Stimulated activated CD4-positive, alpha-beta T cell treated with anti-CD3 and anti-CD28 coated beads, TNF-alpha, amount 100 ng/mL, for 4 hours (primary cell): ENCODE results near the gene TRIB2.
"Not testable (repeated sequence)": the region's sequence is repeated elsewhere in the genome, so short reads cannot be mapped to it uniquely, and the experiment has no call there.

Source experiments
- DNase-seq, 3 experiments: peaks; one replicate each; pipeline ENCODE4 v3.0.0-alpha.2; 2020; ENCODE audit warnings: low read depth in 3 of 3

TRIB2 gene

DNA sequence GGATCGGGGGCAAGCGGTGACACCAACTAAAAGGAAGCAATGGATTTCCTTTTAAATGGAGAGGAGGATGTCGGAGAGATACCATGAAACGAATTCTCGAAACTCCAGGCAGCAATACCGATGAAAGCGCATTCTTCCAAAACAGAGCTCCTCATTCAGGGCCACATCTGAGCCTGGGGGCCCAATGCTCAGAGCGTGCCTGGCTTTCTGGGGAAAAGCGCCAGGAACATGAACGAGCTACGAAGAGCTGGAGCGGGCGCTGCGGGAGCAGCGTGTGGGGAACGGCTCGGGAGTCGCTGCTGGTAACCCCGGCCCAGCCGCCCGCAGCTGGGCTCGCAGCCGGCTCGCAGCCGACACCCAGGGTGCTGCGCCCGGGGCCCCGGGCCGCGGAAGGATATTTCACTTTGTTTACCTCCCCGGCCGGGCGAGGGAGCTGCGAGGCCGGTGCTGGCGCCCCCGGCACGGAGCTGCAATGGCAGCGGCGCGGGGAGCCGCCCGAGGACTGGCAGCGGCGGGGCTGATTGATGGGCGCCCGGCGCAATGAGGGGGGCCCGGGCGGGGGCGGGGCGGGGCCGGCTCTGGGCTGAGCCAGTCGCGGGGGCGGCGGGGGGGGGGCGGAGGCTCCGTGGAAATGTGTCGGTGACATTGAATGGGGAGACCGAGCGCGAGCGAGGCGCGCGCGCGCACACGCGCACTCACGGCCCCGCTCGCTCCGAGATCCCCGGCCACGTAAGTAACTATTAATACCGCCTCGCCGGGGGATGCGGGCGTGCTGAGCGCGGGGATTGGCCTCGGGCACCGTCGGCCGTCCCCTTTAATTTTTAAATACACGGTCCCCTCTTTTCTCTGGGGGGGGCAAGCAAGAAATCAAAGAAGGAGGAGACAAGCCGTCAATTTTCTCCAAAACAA, at the start of gene TRIB2:
TSS of gene TRIB2 (plus strand) at position 655 of the 909 bp plus-strand sequence. CDS start 1,372 bp downstream, outside the sequence.
- peak; percentile 76 to 89 (median 86) for DNase-seq

DNA sequence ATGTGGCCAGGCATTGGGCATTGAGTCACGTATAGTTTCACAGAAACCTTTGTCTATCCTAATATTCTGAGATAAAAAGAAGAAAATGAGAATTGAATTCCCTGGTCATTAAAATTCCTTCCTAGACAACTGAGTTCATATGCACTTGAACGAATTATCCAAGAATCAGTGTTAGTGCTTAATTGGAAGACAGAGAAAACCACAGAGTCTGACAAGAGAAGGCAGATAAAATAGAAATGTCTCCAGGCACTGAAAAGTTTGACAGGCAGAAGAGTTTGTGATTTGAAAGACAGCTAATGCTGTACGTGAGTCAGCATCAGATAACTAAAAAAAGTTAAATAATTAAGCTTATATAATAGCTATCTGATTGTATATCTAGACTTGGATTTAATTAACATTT, 47.7 kb upstream of the TRIB2 start:
- no peak for DNase-seq

DNA sequence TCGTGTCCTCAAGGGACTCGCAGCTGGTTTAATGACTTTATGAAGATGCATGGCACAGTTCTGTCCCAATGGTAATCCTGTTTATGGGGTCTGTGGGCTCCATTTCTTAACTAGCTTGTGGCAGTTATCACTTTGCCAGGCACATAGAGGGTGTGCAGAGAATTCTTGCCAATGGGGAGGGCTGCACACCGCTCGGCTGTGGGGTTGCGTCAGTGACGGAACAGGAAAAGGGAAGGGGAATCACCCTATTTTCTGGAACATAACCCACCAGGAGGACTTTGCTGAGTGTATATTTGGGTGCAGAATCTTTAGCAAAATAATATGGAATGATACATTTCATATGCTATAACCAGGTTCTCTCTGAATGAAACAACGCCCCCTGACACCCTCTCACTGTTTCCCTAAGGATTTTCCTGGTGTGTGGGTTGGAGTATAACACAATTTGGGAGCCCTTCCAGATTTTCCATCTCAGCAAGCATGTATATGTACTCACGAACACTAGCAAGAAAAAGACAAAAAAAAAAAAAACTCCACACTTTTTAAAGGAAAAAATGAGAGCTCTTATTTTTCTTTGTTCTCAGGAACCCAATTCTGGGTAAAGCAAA, 43.9 kb upstream of the TRIB2 start:
- DNase-seq = no peak

DNA sequence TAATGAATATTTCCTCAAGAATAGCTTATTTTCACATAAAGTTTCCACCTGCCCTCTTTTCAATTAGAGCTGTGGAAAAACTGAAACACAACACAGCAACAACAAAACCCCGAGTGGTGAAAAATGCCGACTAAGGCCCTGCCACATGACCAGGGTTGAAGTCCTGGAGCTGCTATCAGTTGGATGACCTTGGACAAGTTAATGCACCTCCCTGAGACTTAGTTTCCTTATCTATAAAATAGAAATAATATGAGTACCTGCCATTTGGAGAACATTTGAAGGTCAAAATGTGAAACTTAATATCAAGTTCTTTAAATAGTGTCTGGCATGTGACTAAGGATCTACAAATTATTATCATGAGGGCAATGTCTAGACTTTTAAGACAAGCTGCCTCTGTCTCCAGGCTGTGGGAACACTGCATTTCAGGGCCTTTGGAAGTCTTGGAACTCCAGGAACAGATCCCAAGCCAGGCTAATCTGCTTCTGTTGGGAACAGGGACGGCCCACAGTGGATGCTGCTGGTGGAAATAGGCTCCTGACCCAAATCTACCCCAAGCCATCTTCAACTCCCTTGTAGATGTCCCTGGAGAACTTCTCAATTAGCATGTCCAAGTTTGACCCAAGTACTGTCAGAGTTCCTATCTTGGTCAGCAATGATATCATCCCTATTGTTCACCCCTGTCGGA, 42.0 kb upstream of the TRIB2 start:
- no peak for DNase-seq

DNA sequence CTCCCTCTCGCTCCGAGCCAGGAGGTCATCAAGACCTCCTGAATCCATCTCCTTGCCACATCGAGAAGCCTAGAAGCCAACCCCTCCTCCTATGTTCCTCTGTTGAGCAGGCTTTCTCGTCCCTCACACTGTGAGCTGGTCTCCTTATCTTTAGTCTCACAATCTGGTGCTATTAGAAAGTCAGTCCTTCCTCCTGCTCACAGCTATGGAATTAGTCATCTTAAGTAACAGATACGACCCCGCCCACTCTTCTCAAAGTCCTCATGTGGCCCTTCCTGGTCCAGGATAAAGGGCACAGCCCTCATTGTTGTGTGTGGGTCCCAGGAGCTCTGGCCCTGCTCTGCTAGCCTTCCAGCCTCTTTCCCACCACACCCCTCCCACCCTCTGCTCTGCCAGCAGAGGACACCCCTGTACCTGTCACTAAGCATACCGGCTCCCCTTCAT, 41.4 kb upstream of the TRIB2 start:
- DNase-seq = no peak

DNA sequence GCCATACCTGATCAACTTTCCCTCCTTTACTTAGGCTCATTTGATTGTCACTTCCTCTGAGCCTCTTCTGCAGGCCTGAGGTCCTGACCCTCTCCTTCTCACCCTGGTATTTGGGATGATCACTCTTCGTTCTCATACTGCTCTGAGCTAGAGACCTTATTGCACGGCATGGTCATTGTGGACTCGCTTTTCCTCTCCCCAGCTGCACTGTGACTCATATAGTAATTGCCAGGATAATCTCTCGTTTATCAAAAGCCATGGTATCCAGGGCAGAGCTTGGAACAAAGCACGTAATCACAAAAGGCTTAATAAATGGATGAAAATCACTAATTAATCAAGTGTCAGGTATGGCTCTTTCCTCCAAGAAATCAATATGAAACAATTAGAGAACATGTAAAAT, 40.9 kb upstream of the TRIB2 start:
- DNase-seq = no peak

DNA sequence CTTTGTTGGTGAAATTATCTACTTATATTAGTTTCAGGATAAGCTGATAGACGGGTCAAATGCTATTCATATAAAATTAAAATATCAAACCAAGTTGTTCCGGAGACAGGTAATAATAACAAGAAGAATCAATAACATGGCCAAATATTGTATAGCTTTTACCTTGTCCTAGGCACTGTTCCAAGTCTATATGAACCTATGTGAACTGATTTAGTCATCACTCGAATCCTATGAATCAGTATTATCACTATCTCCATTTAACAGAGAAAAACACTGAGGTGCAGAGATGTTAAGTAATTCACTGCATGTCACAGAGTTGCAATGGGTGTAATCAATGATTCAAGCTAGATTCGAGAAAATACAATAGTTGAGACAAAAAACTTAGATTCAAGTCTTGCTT, 40.0 kb upstream of the TRIB2 start:
- DNase-seq = no peak

DNA sequence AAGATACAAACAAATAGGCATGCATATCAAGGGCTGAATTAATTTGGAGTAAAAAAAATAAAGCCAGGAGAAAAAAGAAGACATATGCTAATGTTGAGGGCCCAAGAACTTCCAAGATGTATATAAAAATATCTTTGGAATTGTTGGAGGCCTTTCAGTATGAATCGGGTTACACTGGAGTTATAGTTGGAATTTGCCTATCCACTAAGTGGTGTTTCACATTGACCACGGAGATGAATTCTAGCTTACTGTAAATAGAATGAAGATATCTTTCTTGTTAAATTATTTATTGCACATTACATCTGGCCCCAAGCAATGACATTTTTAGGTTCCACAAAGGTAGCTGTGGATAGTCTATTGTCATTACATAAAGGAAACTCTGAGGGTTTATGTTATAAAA, 38.5 kb upstream of the TRIB2 start:
- DNase-seq = no peak

DNA sequence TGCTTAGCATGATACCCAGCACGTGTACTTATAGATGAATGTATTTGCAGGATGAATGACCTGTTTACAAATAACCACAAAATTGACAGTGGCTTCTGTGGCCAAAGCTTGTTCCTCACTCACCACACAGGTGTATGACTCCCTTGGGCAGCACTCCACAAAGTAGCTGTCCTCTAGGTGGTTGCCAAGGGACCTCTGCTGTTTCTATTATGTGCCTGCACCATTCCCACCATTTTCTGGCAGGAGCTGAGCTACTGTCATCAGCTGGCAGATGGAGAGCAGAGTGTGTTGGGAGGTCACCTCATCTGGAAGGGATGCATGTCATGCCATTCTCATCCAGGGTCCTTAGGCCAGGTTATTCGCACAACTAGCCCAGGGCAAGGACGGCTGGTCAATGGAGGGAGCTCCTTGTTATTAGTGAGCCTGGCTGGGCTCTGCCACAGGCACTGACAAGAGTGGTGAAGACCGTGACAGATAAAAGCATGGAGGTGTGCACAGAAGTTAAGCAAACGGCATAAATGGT, 37.1 kb upstream of the TRIB2 start:
- DNase-seq = no peak

DNA sequence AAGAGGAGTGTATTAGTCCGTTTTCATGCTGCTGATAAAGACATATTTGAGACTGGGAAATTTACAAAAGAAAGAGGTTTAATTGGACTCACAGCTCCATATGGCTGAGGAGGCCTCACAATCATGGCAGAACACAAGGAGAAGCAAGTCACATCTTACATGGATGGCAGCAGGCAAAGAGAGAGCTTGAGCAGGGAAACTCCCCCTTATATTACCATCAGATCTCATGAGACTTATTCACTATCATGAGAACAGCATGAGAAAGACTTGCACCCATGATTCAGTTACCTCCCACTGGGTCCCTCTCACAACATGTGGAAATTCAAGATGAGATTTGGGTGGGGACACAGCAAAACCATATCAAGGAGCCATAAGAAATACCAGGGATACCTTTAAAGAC, 36.6 kb upstream of the TRIB2 start:
- DNase-seq = not testable (repeated sequence)

DNA sequence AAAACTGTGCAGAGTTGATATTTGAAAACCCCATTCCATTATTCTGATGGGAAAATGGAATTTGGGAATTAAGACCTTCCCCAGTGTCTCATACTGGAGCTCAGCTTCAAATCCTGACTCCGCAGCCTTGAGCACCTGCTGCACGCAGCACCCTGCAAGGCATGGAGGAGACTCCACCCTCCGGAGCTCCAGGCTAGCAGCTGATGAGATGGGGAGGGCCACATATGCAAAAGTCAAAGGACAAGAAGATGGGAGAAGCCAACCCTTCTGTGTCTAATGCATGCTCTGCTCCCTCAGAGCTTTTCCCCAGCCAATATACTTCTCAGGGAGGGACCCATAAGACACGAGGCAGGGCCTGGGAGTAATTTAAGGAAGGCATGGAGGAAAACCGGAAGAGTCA, 34.7 kb upstream of the TRIB2 start:
- no peak for DNase-seq

DNA sequence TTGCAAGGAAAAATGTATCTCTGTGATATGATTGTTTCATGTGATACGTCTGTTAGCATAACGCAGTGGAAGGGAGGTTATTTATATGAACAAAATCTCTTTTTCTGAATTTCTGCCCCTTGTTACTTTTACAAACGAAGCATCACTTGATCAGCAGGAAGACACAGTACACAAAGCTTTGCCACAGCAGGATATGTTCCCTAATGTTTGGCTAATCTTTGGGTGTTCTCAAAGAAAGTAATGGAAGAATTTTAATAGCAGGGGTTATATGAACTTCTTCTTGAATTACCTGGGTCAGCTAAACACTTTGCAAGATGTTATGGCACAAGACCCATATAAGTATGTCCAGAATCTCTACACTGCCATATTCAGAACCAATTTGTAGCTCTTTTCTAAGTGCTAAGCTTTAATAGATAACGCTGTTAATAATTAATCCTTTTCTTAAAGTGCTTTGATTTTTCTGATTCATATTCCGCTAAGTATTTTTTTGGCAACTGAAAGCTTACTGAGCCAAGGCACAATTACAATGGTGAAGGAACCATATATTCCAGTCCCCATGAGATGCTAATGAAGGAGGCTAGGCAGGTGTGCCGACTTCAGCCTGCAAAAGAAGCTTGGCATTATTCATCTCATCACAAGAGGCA, 33.2 kb upstream of the TRIB2 start:
- no peak for DNase-seq

DNA sequence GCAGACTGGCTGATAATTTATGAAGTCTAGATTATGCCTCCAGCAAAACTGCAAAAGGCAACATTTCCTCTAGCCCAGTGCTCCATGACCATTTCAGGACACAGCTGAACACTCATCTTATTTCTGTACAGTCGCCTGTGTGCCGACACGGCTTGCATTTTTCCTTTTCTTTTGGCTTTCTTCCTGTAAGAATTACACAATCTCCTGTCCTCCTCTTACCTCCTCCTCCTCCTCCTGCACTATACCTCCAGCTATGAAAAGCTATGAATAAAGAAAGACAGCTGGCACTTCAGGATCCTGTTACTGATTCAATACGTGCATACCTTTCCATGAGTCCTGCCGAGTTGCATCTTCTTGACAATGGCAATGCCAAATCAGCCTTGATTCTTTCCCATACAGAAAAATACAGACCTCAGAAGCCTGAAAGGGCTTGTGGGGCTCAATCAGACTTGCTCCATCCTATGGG, 32.2 kb upstream of the TRIB2 start:
- DNase-seq = no peak

DNA sequence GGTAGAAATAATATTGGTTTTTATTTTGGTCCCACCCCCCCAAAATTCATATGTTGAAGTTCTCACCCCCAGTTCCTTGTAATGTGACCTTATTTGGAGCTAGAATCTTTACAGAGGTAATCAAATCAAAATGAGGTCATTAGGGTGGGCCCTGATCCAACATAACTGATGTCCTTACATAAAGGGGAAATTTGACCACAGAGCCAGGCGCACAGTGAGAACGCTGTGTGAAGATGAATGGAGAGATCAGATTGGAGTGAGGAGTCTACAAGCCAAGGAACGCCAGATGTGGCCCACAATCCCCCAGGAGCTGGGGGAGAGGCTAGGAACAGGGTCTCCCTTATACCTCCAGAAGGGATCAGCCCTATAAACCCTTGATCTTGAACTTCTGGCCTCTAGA, 31.6 kb upstream of the TRIB2 start:
- no peak for DNase-seq

DNA sequence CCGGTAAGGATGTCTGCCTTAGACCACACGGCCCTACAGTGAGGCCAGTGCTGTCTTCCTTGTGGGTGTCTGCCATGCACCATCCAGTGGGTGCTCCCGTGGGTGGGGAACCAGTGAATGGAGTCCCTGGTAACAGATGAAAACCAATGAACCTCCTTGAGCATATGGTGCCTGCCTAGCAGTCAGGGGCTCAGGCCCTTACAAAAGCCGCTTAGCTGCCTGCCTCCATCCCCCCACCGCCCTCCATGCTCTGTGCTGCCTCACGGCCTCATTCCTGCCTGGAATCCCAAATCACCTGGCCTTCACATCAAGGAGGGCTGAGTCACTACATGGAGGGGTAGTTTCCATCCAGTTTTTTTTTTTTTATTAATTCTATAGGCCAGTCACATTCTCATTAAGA, 30.8 kb upstream of the TRIB2 start:
- no peak for DNase-seq

DNA sequence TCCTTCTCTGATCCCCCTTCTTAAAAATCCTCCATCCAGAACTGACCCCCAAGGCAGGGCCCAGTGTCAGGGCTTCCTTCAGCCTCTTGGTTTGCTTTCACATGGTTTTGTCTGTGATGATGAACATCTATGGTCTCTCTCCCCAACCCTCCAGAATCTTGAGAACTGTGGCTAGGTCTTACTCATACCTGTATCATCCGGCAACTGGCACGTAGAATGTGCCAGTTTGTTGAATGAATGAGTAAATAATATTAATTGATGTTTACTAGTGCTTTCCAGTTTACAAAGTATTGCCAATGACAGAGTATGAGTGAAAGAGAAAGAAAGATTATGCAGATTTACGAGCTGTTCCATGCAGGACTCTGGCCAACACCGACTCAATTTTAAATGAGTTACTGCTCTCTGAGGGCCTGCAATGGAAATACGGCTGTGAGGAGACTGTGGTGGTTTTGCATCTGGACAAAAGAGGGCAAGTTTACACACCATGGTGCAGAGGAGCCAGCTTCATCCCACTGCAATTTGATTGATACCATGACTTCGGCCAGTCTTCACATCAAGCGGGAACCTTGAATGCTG, 29.9 kb upstream of the TRIB2 start:
- no peak for DNase-seq

DNA sequence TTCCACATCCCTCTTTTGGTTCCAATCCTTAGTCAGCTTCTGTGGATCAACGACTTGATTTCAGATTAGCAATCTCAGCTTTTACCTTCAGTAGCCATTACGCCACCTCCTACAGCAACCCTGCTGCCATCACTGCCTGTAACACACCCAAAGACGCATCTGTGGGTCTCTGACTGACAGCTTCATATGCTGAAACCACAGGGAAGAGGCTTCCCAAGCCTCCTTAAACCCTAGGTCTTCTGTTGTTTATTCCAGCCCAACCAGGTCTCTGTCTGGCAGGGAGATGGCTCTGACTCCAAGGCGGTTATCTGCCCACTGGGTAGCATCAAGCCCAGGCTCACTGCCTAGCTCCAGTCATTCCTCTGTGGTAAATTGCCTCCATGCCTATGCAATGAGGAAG, 28.6 kb upstream of the TRIB2 start:
- no peak for DNase-seq

DNA sequence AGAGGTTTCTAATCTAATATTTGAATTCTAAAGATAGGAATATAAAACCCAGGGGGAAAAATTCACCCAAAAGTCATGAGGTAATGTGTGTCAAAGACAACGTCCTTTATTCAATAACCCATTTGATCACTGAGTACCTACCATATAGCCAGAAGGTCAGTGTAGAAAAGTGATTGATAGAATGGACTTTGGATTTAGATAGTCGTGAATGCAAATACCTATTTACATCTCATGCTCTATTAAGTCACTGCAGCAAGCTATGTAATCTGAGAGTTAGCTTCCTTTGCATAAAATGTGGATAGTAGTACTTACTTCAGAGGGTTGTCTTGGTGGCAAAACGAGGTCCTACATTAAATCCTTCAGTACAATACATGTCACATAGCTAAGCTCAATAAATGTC, 27.8 kb upstream of the TRIB2 start:
- DNase-seq = no peak

DNA sequence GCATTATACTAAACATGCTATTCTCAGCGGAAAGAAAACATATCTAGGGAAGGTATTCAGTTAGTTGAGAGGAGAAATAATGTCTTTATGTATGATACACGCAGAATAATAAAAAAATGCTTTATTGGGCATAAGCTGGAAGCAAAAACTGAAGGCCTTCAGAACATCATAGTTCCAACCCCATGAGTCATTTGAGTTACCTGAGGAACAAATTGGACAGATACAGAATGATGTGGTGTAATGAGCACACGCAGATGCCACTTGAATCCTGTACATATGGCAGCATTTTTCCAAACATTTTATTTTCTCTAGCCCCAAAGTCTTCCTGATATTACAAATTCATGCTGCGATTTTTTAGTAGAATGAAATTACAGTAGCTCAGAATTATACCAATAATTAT, 23.2 kb upstream of the TRIB2 start:
- no peak for DNase-seq

DNA sequence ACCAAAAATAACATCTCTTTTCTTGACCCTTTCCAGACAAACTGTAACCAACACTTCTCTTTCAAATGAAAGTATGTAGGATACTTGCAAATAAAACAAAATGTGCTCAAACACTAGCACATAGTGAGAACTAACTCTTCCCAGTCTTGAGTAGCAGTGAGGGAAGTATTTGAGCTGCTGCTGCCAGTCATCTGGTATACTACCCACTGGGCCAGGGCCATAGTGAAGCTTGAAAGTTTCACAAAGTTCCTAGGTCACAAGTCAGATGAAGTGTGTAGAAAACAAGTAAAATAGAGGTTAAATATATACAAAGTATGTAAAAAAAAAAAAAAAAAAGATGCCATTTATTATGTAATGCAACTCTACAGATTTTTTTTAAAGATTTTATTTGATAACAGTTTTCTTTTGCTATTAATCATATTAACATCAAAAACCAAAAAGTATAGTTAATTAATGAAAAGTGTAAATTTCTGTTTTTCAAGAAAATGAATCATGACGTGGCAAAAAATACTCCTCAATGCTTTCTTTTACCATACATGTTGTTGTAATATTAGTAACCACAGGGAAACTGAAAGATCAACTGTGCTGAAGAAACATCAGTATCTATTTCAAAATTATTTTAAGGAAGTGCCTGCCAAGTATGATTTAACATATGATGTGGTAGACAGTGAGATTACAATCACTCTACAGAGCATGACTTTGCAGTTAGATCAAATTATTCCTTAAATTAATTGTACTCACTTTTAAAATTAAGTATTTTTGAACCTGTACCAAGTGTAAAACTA, 21.6 kb upstream of the TRIB2 start:
- DNase-seq = no peak

DNA sequence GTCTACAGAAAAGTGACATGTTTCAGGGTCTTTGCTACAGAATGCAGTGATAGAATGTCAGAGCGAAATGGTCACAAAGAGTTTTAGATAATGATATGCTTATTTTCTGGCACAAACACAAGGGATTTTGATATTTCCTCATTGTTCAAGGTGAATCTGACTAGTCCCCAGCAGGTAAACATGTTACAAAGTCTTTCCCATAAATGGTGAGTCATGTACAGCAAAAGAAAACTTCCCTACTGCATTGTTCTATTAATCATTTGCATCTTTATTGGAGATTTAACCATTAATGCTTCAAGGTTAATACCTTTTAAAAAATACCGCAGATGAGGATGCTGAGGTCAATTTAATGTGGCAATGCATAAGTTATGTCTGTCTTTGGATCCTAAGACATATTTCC, 19.1 kb upstream of the TRIB2 start:
- DNase-seq = no peak
